ENCODE results near the gene PROZ. TPM values are rescaled to one million over a fixed set of nuclear protein-coding genes. Genes with fewer than 3 reads are reported as not detected.
A peak's percentile ranks its signal among the peaks of the same experiment; 100 is the strongest.

Gene PROZ
- total RNA-seq, 1 donor from 2014 or later = not detected

- DNase-seq = no peak
Measured at GRCh38 chr13:113120300-113121182, 37.9 kb upstream of the PROZ start.

- DNase-seq = no peak
Measured at GRCh38 chr13:113121183-113121927, 37.1 kb upstream of the PROZ start.

GRCh38 chr13:113121928-113122471 is 36.4 kb upstream of the PROZ start:
- DNase-seq = no peak

GRCh38 chr13:113122550-113123225 is 35.8 kb upstream of the PROZ start, which contains the start of gene F10:
F10 (plus strand) TSS chr13:113122799; CDS start chr13:113122856, 57 bp downstream.
- peak; percentile 68 for DNase-seq

- peak; percentile 20 for DNase-seq
Measured at GRCh38 chr13:113123226-113124201, 34.9 kb upstream of the PROZ start.

- DNase-seq = peak; percentile 30
Measured at GRCh38 chr13:113124211-113124970, 34.1 kb upstream of the PROZ start.

- no peak for DNase-seq
Measured at GRCh38 chr13:113125506-113126264, 32.8 kb upstream of the PROZ start.

- DNase-seq = no peak
Measured at GRCh38 chr13:113126265-113127150, 31.9 kb upstream of the PROZ start.

GRCh38 chr13:113129480-113129879 is 29.0 kb upstream of the PROZ start:
- DNase-seq = no peak

- DNase-seq = no peak
Measured at GRCh38 chr13:113129921-113130750, 28.3 kb upstream of the PROZ start.

- DNase-seq = no peak
Measured at GRCh38 chr13:113135281-113135760, 23.1 kb upstream of the PROZ start.

- no peak for DNase-seq
Measured at GRCh38 chr13:113137691-113138298, 20.7 kb upstream of the PROZ start.

GRCh38 chr13:113138792-113139551 is 19.5 kb upstream of the PROZ start:
- no peak for DNase-seq

- no peak for DNase-seq
Measured at GRCh38 chr13:113139577-113139976, 18.9 kb upstream of the PROZ start.

- no peak for DNase-seq
Measured at GRCh38 chr13:113140677-113141600, 17.5 kb upstream of the PROZ start.

Measured in skin of body (tissue), 2 donors.